Endothelial cell of umbilical vein (primary cell): ENCODE results near the gene USP11. TPM values are rescaled to one million over a fixed set of nuclear protein-coding genes. Genes with fewer than 3 reads are reported as not detected.

Source experiments
- BruUV-seq: library from RNA; stranded (reverse); fragments of 400-500 nt; replicated peaks from 2 replicates; lab custom pipeline; 2021; lab: Mats Ljungman, UMichigan
- CTCF ChIA-PET: fragments of 300-600, 350-600 bp; sonication (Branson Sonifier 250); formaldehyde crosslinking; loops from one replicate; lab custom pipeline; 2021; ENCODE audit warnings: antibody characterized with exemption, inconsistent platforms; lab: Charles Lee
- POLR2A ChIA-PET: fragments of 300-600, 350-600 bp; sonication (Branson Sonifier 250); formaldehyde crosslinking; loops from one replicate; lab custom pipeline; 2021; ENCODE audit warnings: antibody characterized with exemption, inconsistent platforms; lab: Charles Lee
- DNase-seq: peaks from one replicate; pipeline ENCODE4 v3.0.0-alpha.2; 2011; ENCODE audit warnings: low read depth, low spot score
- FAIRE-seq: peaks from 2 replicates; lab custom pipeline; 2011; peaks lifted over from hg19 to GRCh38; lab: Jason Lieb, UNC
- H2AFZ ChIP-seq: 2 replicates; pipeline ENCODE4 v1.6.0; 2012; ENCODE audit warnings: low read depth, low read length, control low read depth, inconsistent platforms
- H3K27ac ChIP-seq: 2 replicates; pipeline ENCODE4 v1.5.1; 2011; ENCODE audit warnings: low read depth, mild to moderate bottlenecking, control low read depth, low read length, moderate library complexity; ENCODE audit not compliant: insufficient read depth
- H3K27me3 ChIP-seq, 2 experiments: 2 replicates each; pipeline versions ENCODE4 v1.6.0 to v1.6.1; 2011; ENCODE audit warnings: low read length in 2 of 2, mixed read lengths in 1 of 2; ENCODE audit not compliant: control insufficient read depth in 2 of 2, insufficient read depth in 2 of 2
- H3K36me3 ChIP-seq, 2 experiments: 2 replicates in 1 of 2; 3 replicates in 1 of 2; pipeline ENCODE4 v1.5.1; 2011; ENCODE audit warnings: low read length in 2 of 2, mild to moderate bottlenecking in 1 of 2, moderate library complexity in 1 of 2; ENCODE audit not compliant: control insufficient read depth in 2 of 2, insufficient read depth in 2 of 2; ENCODE audit errors: extremely low read depth in 1 of 2
- H3K4me1 ChIP-seq: 3 replicates; pipeline ENCODE4 v1.5.1; 2011; ENCODE audit warnings: mild to moderate bottlenecking, low read length; ENCODE audit not compliant: control insufficient read depth, insufficient read depth; ENCODE audit errors: extremely low read depth
- H3K4me2 ChIP-seq: 2 replicates; pipeline ENCODE4 v1.6.1; 2011; ENCODE audit warnings: low read length, control low read depth, mixed read lengths; ENCODE audit not compliant: insufficient read depth
- H3K4me3 ChIP-seq, 3 experiments: fragments of 200-600 bp in 1 of 3; sonication (generic), shearing (Covaris generic) in 1 of 3; replicated peaks in 1 of 3; 2 replicates each; pipeline ENCODE4 v1.5.1; 2011 to 2016; ENCODE audit warnings: control low read depth in 3 of 3, low read length in 3 of 3, mild to moderate bottlenecking in 2 of 3, inconsistent platforms in 1 of 3, low read depth in 1 of 3, moderate library complexity in 1 of 3; ENCODE audit not compliant: insufficient read depth in 1 of 3
- H3K79me2 ChIP-seq: 2 replicates; pipeline ENCODE4 v1.6.0; 2012; ENCODE audit warnings: low read length, inconsistent platforms; ENCODE audit not compliant: control insufficient read depth, insufficient read depth
- H3K9ac ChIP-seq: replicated peaks from 2 replicates; pipeline ENCODE3; 2011; ENCODE audit warnings: low read length, control low read depth; ENCODE audit not compliant: insufficient read depth; ENCODE audit errors: extremely low read depth
- H3K9me1 ChIP-seq: replicated peaks from 3 replicates; pipeline ENCODE4 v1.6.0; 2011; ENCODE audit warnings: mild to moderate bottlenecking, low read length; ENCODE audit not compliant: control insufficient read depth, insufficient read depth; ENCODE audit errors: extremely low read depth
- H3K9me3 ChIP-seq: replicated peaks from 2 replicates; pipeline ENCODE4 v1.5.1; 2012; ENCODE audit warnings: low read length, inconsistent platforms; ENCODE audit not compliant: control insufficient read depth, insufficient read depth
- H4K20me1 ChIP-seq: replicated peaks from 2 replicates; pipeline ENCODE3; 2011; ENCODE audit warnings: mild to moderate bottlenecking, low read length; ENCODE audit not compliant: control insufficient read depth, insufficient read depth; ENCODE audit errors: extremely low read depth
- EZH2 ChIP-seq: IDR thresholded peaks from 2 replicates; pipeline ENCODE4 v1.6.1; 2012; ENCODE audit warnings: borderline replicate concordance, low read depth, mild to moderate bottlenecking, moderate library complexity, low read length, inconsistent platforms; ENCODE audit not compliant: severe bottlenecking
- FOS ChIP-seq: IDR thresholded peaks from 2 replicates; pipeline ENCODE4 v1.6.1; 2011; ENCODE audit warnings: mild to moderate bottlenecking, low read length, moderate library complexity, borderline replicate concordance; ENCODE audit not compliant: insufficient read depth
- GATA2 ChIP-seq: IDR thresholded peaks from 2 replicates; pipeline ENCODE4 v1.7.0; 2011; ENCODE audit warnings: low read depth, mild to moderate bottlenecking, moderate library complexity, mixed read lengths, low read length; ENCODE audit not compliant: insufficient read length, insufficient read depth
- JUN ChIP-seq: IDR thresholded peaks from 2 replicates; pipeline ENCODE4 v1.6.1; 2011; ENCODE audit warnings: borderline replicate concordance, low read depth; ENCODE audit not compliant: insufficient read length, insufficient read depth
- MYC ChIP-seq: IDR thresholded peaks from one replicate; pipeline ENCODE4 v1.6.1; 2011; ENCODE audit warnings: mild to moderate bottlenecking, low read depth, low read length
- POLR2A ChIP-seq: IDR thresholded peaks from 2 replicates; pipeline ENCODE4 v1.6.1; 2012; ENCODE audit warnings: low read depth, mild to moderate bottlenecking, control low read depth, low read length
- POLR2AphosphoS5 ChIP-seq: IDR thresholded peaks from 2 replicates; pipeline ENCODE4 v1.6.1; 2012; ENCODE audit warnings: low read depth, mild to moderate bottlenecking, control low read depth, low read length, moderate library complexity; ENCODE audit not compliant: insufficient read depth
- dilution Hi-C: fragments of 300-500 bp; cut with MboI; formaldehyde crosslinking; loops from one replicate; pipeline ENCODE4 v1.15.0; 2019; ENCODE audit warnings: low sequenced_read_pairs; ENCODE audit not compliant: extremely low pct_ligation_motif_present
- intact Hi-C: fragments of 100-400 bp; cut with micrococcal nuclease; formaldehyde crosslinking; loops from one replicate; pipeline ENCODE4 v1.10.0; 2022
- polyA plus RNA-seq, 4 experiments: library from polyadenylated mRNA; depleted of rRNA in 3 of 4; stranded (reverse) in 3 of 4; unstranded in 1 of 4; fragments of >200 nt; gene quantifications; 2 replicates each; pipeline versions ENCODE4 v1.2.1 to v1.2.3, GENCODE V29; 2011 to 2012; ENCODE audit warnings: missing spikeins in 1 of 4
- total RNA-seq: library from RNA; stranded (reverse); gene quantifications from 2 replicates; pipeline ENCODE4 v1.2.3, GENCODE V29; 2021
- TF ChIP-seq, protein P1 (sequence below): IDR thresholded peaks from 2 replicates; pipeline ENCODE4 v1.6.1; 2011; ENCODE audit not compliant: insufficient read depth, insufficient read length
- TF ChIP-seq, protein P2 (sequence below), 2 donors: IDR thresholded peaks; 1 replicate in 1 of 2; 2 replicates in 1 of 2; pipeline ENCODE4 v1.5.1; 2011; ENCODE audit warnings: low read length in 2 of 2, mild to moderate bottlenecking in 2 of 2, moderate library complexity in 2 of 2, control low read depth in 1 of 2, inconsistent platforms in 1 of 2, low read depth in 1 of 2; ENCODE audit not compliant: insufficient read depth in 1 of 2; ENCODE audit errors: extremely low read depth in 1 of 2

USP11 gene
- total and polyA plus RNA-seq, 2 donors (not counting 3 experiments of a cell fraction or from before 2014, with no cell fraction given), result 24.0 to 36.4 TPM

DNA sequence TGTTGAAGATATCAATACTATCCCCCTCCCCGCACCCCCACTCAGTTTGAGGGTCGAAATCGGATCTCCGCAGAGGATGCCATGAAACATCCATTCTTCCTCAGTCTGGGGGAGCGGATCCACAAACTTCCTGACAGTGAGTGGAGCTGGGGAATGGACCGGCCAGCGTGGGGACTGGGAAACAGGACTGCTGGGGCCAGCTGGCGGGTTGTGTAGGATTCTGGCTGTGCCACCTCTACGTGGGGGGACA is 5.5 kb upstream of the USP11 start:
- dilution Hi-C loops, result no loop called here

More for the DNA sequence above, 5.5 kb upstream of the USP11 start:
- BruUV-seq, result no TSS peak
- Histone ChIP-seq H3K27me3 (no peaks in the 10 kb centered on the region), H3K27ac (no peak overlapping the region), H4K20me1 (no peaks in the 10 kb centered on the region), H3K4me1 (no peaks in the 10 kb centered on the region), H3K36me3 (peaks cover 8 to 39% of the 10 kb centered on the region in 2 experiments), H3K4me3 (no peak overlapping the region), H3K9me1 (no peaks in the 10 kb centered on the region), H3K9ac (no peak overlapping the region), H3K79me2 (peaks cover 5% of the 10 kb centered on the region), H2AFZ (no peak overlapping the region), H3K9me3 (no peaks in the 10 kb centered on the region), H3K4me2 (no peak overlapping the region)
- ChIA-PET POLR2A (no interaction called here), CTCF (no interaction called here)
- intact Hi-C loops, result no loop called here
- FAIRE-seq (no peak), DNase-seq (no peak)
- TF ChIP-seq FOS, result no peak
- TF ChIP-seq POLR2AphosphoS5, result no peak
- TF ChIP-seq GATA2, result no peak
- TF ChIP-seq EZH2, result no peak
- no peak for TF ChIP-seq POLR2A
- TF ChIP-seq, protein P1, sequence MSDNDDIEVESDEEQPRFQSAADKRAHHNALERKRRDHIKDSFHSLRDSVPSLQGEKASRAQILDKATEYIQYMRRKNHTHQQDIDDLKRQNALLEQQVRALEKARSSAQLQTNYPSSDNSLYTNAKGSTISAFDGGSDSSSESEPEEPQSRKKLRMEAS, result no peak
- TF ChIP-seq MYC, result no peak
- TF ChIP-seq JUN, result no peak
- TF ChIP-seq, protein P2, sequence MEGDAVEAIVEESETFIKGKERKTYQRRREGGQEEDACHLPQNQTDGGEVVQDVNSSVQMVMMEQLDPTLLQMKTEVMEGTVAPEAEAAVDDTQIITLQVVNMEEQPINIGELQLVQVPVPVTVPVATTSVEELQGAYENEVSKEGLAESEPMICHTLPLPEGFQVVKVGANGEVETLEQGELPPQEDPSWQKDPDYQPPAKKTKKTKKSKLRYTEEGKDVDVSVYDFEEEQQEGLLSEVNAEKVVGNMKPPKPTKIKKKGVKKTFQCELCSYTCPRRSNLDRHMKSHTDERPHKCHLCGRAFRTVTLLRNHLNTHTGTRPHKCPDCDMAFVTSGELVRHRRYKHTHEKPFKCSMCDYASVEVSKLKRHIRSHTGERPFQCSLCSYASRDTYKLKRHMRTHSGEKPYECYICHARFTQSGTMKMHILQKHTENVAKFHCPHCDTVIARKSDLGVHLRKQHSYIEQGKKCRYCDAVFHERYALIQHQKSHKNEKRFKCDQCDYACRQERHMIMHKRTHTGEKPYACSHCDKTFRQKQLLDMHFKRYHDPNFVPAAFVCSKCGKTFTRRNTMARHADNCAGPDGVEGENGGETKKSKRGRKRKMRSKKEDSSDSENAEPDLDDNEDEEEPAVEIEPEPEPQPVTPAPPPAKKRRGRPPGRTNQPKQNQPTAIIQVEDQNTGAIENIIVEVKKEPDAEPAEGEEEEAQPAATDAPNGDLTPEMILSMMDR (IDR thresholded peaks at IDR 0.05; ENCODE audit: extremely low read depth in 1 of 2, insufficient read depth in 1 of 2, low read depth in 1 of 2, low read length in 2 of 2), result no peak
